H54 (cell line): ENCODE results near the gene CTIF.

Experiments used
- DNase-seq: peaks from one replicate; pipeline ENCODE4 v3.0.0; 2011; ENCODE audit warnings: low spot score, mixed read lengths; ENCODE audit not compliant: insufficient read length
- FAIRE-seq: peaks from 3 replicates; lab custom pipeline; 2011; peaks lifted over from hg19 to GRCh38; lab: Jason Lieb, UNC
- POLR2A ChIP-seq: IDR thresholded peaks from 2 replicates; pipeline ENCODE4 v1.6.1; 2011; ENCODE audit warnings: low read depth, mild to moderate bottlenecking, low read length

CTIF gene

DNA sequence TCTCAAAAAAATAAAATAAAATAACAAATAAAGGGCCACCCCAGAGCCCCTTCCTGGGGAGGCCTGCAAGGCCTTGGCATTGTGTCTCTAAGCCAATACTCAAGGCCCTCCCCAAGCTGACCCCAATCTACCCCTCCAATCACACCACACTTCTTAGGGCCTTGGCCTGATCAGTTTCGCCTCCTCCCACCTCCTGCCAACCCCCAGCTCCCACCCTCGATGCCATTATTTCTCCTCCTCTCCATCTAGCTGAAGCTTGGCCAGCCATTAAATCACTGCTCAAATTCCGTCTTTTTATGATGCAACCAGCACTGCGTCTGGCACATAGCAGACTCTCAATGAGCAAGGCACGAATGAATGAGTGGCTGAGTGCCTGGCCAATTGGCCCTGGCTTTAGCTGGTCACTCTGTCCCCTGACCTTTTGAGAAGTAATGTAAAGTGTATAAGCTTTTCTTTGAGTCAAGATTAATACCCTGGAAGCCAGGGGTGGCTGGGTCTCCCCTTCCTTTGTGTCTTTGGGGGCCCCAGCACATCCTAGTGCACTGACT, 356.0 kb downstream of the CTIF start:
- DNase-seq (no peak), FAIRE-seq (no peak)
- no peak for TF ChIP-seq POLR2A

DNA sequence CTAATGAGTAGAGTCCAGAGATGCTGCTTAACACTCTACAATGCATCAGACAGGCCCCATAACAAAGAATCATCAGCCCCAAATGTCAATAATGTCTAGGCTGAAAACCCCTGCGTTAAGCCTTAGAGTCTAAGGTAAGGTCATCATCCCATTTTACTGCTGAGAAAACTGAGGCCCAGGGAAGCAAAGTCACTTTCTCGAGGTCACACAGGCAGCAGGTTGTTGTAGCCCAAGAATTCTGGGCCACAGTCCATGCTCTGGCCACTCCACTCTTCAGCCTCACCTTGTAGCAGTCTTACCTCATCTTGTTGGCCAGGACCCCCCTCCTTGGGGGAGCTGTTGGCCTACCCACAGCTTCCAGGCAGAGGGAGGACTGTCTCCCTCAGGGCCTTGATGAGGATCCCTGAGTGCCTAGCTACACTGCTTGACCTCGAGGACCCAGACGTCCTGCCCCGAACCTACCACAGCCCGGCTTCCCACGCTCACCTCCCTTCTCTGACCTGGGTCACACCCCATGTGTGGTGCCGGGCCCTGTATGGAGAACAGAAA, 357.6 kb downstream of the CTIF start:
- FAIRE-seq, result no peak
- DNase-seq, result no peak
- TF ChIP-seq POLR2A, result no peak

DNA sequence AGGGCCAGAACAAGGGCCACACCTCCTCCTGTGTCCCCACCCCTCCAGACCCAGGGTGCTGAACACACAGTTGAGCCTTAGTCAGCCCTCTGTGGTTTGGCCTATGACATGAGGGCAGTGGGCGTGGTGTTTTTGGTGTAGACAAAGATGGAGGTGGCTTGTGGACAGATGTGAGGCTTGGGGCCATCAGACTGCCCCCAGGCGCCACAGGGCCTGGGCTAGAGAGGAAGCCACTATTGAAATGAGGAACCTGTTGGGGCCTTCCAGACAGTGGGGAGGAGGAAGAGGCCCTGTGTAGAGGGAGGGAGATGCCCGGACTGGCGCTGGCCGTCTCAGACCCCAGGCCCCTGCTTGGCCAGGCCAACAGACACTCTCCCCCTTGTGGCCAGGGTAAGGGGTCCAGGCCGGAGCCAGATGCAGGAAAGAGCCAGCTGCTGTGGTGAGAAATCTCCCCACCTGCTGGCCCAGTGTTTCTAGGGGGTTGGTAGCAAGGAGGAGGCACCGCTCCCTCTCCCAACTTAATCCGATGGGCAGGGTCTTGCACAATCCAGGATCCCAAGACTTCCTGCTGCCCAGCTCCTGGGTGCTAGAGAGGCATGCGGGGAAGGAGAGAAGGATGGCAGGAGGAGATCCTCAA, 358.2 kb downstream of the CTIF start:
- DNase-seq (peak; percentile 72), FAIRE-seq (peak; percentile 23)
- TF ChIP-seq POLR2A, result no peak

DNA sequence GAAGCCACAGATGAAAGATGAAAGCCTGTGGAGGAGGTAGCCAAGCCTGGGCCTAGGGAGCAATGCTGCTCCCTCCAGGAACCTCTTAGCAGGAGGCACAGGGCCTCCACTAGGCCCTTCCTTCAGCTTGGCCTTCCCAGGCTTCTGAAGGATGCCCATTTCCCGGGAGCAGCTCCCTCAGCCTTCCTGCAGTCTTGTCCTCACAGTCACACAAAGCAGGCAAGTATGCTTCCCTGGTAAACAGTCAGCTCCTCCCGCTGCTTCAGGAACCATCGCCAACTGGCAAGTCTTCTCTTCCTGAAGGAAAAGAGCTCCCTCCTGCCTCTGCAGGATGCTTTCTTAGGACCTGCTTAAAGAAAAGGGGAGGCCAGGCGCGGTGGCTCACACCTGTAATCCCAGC, 358.7 kb downstream of the CTIF start:
- TF ChIP-seq POLR2A, result no peak
- DNase-seq (no peak), FAIRE-seq (no peak)

DNA sequence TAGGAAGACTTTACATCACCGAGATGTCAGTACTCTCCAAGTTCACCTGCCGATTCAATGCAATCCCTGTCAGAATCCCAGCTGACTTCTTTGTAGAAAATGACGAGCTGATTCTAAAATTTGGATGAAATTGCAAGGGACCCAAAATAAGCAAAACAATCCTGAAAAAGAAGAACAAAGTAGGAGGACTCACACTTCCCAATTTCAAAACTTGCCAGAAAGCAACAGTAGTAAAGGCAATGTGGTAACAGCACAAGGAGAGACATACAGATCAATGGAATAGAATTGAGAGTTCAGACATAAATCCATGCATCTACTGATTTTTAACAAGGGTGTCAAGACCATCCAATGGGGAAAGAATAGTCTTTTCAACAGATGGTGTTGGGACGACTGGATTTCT, 359.7 kb downstream of the CTIF start:
- FAIRE-seq, result no peak
- DNase-seq, result no peak
- TF ChIP-seq POLR2A, result no peak

DNA sequence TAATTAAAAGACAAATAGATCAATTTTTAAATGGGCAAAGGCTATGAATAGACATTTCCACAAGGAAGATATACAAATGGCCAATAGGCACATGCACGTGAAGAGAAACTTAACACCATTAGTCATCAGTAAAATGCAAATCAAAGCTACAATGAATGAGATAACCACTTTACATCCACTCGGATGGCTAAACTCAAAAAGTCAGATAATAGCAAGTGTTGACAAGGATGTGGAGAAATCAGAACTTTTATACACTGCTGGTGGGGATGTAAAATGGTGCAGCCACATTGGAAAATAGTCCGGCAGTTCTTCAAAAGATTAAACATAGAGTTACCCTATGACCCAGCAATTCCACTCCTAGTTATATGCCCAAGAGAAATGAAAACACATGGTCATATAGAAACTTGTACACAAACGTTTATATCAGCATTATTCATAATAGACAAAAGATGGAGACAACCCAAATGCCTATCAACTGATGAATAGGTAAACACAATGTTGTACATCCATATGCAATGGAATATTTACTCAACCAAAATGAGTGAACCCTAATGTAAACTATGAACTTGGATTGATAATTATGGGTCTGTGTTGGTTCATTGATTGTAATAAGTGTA, 360.8 kb downstream of the CTIF start:
- no peak for DNase-seq

DNA sequence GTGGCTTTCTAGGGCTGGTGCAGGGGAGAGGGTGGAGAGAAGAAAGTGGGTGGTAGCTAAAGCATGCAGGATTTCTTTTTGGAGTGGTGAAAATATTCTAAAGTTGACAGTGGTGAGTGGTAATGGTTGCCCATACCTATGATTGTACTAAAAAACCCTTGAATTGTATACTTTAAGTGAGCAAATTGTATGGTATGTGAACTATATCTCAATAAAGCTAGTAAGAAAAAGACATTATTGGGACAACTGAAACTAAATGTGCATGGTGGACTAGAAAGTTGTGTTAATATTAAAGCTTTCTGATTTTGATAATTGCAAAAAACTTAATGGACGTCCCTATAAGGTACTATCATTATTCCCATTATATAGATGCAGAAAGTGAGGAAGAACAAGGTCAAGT, 361.6 kb downstream of the CTIF start:
- DNase-seq (no peak), FAIRE-seq (no peak)
- TF ChIP-seq POLR2A, result no peak

More for the DNA sequence above, 360.8 kb downstream of the CTIF start:
- no peak for FAIRE-seq
- no peak for TF ChIP-seq POLR2A

DNA sequence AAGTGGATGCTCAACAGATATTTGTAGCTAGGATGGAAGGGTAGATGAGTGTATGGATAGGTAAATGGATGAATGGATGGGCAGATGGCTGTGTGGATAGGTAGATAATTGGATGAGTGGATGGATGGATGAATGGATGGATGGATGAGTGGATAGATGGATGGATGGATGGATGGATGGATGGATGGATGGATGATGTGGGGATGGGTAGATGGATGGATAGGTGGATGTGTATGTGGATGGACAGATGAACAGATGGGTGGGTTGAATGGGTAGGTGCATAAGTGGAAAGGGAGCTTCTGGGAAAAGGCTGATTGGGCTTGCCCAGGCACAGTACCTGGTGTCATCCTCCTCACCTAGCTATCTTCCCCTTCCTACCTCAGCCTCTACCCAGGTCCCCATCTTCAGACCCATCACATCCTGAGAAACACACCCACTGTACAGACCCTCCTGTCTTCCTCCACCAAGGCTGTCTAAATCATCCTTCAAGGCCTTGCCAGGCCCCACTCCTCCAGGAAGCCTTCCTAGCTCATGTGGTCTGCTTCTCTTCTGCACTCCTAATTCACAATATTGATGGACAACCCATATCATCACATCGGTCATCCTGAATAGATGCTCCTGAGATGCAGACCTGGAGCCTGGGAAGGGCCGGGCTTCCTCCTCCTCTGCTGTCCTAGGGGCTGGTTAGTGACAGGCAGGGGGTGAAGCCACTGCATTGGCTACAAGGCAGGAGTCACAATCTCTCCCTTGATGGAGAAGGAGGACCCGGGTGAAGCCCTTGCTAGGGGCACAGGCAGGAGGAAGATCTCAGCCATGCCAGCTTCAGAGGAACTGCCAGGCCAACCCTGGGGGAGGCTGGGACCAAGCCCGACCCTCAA, 362.6 kb downstream of the CTIF start:
- TF ChIP-seq POLR2A, result no peak
- FAIRE-seq (no peak), DNase-seq (no peak)

DNA sequence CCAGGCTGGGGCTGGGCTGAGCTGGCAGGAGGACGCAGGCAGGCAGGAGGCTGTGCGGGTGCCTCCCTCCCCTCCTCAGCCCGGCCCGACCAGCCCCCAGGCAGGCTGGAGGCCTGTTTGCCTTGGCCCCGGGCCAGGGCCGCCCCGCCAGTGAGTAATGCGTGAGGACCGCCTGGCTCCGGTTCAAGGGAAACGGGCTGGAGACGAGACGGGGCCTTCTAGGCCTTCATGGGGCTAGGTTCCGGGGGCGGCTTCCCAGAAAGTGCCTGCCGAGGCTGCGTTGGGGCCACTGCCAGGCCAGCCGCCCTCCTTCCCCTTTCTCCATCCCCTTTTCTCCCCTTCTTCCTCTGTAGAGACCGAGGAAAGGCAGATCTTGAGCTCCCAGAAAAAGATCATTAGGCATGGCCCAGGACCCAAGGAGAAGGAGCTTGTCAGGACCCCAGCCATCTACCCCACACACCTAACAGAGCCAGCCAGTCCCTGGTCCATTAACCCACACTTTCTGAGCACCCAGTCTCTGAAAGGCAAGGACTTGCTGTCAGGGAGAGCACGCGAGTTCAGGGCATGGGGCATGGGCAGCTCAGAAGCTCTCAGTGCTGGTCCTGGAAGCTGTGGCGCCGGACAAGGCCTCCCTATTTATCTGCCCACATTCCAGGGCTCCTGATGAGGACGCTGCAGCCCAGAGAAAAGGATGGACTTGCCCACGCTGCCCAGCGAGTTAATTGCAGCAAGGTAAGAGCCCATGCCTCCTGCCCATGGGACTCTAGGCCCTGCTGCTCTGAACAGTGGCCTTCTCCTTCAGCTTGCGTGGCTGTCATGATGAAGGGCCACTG, 363.4 kb downstream of the CTIF start:
- DNase-seq, result peak; percentile 76
- FAIRE-seq, result no peak
- TF ChIP-seq POLR2A, result no peak

DNA sequence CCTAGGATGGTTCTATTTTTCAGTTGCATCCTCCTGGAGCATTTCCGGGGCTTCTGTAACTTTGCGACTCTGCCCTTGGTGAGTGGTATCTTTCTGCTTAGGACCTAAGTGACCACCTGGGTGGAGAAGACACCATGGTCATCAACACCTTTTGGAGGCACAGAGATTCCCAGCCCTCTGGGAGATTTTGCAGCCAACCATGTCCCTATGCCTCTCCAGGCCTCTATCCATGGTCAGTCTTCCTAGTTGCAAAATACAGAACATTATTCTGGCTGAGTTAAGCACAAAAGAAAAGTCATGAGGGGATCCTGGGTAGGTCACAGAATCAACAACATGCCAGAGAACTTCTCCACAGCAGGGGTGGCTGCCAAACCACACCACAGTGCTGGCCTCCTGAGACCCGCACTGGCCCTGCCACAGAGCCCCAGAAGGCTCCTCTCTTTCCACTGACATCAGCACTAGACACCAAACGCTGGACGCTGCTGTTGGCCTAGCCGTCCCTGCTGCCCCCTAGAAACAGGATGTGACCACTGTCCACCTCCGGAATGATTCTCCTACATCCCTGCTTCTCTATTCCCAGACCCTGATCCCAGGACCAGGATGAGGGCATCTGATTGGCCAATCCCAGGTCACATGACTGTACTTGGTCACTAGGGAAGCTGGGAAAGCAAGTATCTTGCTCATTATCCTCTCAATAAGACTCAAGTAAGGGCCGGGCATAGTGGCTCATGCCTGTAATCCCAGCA, 364.2 kb downstream of the CTIF start:
- DNase-seq (no peak), FAIRE-seq (no peak)
- TF ChIP-seq POLR2A, result no peak

DNA sequence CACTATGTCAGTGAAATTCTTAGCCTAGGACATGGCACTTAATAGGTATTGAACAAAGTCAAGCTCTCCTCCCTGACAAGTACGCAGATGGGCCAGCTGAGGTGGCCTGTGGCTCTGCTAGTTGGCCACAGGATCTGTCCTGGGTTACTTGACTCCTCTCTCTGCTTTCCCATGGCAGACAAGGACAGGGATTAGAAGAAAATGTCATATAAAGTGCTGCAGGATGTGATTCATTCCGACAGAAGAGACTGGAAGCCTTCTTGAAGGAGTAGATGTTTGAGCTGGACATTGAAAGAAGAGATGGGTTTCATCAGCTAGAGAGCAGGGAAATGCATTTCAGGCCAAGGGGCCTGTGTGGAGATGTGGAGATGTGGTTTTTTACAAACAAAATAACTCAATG, 365.3 kb downstream of the CTIF start:
- FAIRE-seq, result no peak

DNA sequence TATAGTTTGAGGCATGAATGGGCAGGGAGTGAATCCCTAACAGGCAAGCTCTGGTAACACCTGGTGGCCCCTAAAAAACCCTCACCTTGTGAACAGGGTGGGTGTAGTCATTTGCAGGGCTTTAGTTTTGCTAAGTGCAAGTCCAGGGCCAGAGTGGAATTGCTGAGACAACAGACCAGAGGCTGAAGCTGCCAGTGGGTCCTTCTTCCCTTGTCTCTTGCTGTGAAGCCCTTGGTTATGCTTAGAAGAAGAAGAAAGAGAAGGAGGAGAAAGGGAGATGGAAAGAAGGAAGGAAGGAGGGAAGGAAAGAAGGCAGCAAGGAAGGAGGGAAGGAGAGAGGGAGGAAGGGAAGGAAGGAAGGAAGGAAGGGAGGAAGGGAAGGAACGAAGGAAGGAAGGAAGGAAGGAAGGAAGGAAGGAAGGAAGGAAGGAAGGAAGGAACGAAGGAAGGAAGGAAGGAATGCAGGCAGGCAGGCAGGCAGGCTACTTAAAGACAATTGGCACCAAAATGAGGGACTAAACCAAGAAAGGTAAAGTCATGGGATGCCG, 366.1 kb downstream of the CTIF start:
- DNase-seq (no peak), FAIRE-seq (no peak)
- no peak for TF ChIP-seq POLR2A

More for the DNA sequence above, 365.3 kb downstream of the CTIF start:
- TF ChIP-seq POLR2A, result no peak
- no peak for DNase-seq
